IMR-90 (cell line): ENCODE measurements around the gene TOMM40. TPM values are rescaled to one million over a fixed set of nuclear protein-coding genes. Genes with fewer than 3 reads are reported as not detected.

Experiments used
- ATAC-seq: fragments of 200-7000 bp; cut with Tn5 transposase; 2 replicates; pipeline ENCODE4 v1.9.1; 2020; ENCODE audit warnings: low read depth, mild to moderate bottlenecking, moderate library complexity
- BruUV-seq: library from RNA; stranded (reverse); fragments of 400-500 nt; replicated peaks from 2 replicates; lab custom pipeline; 2021; lab: Mats Ljungman, UMichigan
- CTCF ChIA-PET: fragments of 300-600 bp; formaldehyde crosslinking; extraction: SDS; loops from one replicate; lab custom pipeline; 2021; ENCODE audit warnings: antibody characterized with exemption; lab: Yijun Ruan, JAX
- POLR2A ChIA-PET: fragments of 300-600 bp; sonication (Branson Sonifier 250); formaldehyde crosslinking; loops from one replicate; lab custom pipeline; 2022; ENCODE audit warnings: antibody characterized with exemption; ENCODE audit not compliant: unreplicated experiment; lab: Charles Lee
- DNase-seq: peaks from one replicate; pipeline ENCODE4 v3.0.0; 2013
- H2AFZ ChIP-seq: replicated peaks from 2 replicates; pipeline ENCODE3; 2013; ENCODE audit warnings: low read length, mild to moderate bottlenecking; ENCODE audit not compliant: poor library complexity
- H2AK5ac ChIP-seq: 2 replicates; pipeline ENCODE4 v1.6.1; 2013; ENCODE audit warnings: low read depth, low read length, inconsistent platforms
- H2AK9ac ChIP-seq: replicated peaks from 2 replicates; pipeline ENCODE3; 2013; ENCODE audit warnings: mild to moderate bottlenecking, low read depth, low read length, moderate library complexity; ENCODE audit not compliant: poor library complexity
- H2BK120ac ChIP-seq: 2 replicates; pipeline ENCODE4 v1.6.1; 2013; ENCODE audit warnings: low read depth, low read length, inconsistent platforms
- H2BK15ac ChIP-seq: 3 replicates; pipeline ENCODE4 v1.6.1; 2013; ENCODE audit warnings: low read depth, low read length, inconsistent platforms
- H2BK20ac ChIP-seq: 2 replicates; pipeline ENCODE4 v1.6.1; 2013; ENCODE audit warnings: low read depth, mild to moderate bottlenecking, inconsistent platforms, low read length, moderate library complexity
- H2BK5ac ChIP-seq: 2 replicates; pipeline ENCODE4 v1.6.1; 2013; ENCODE audit warnings: mild to moderate bottlenecking, low read depth, low read length, inconsistent platforms; ENCODE audit not compliant: poor library complexity, severe bottlenecking
- H3K14ac ChIP-seq: replicated peaks from 2 replicates; pipeline ENCODE4 v1.6.1; 2013; ENCODE audit warnings: low read depth, low read length, inconsistent platforms
- H3K18ac ChIP-seq: 2 replicates; pipeline ENCODE4 v1.6.1; 2013; ENCODE audit warnings: low read depth, low read length, control low read depth
- H3K23ac ChIP-seq: 2 replicates; pipeline ENCODE4 v1.6.1; 2013; ENCODE audit warnings: low read depth, low read length, inconsistent platforms
- H3K27ac ChIP-seq: 2 replicates; pipeline ENCODE4 v1.5.1; 2013; ENCODE audit warnings: mild to moderate bottlenecking, control low read depth, low read length; ENCODE audit not compliant: insufficient read depth
- H3K27me3 ChIP-seq: 2 replicates; pipeline ENCODE4 v1.6.1; 2013; ENCODE audit warnings: low read length; ENCODE audit not compliant: control insufficient read depth, insufficient read depth
- H3K36me3 ChIP-seq: 2 replicates; pipeline ENCODE4 v1.6.1; 2013; ENCODE audit warnings: low read length, mixed read lengths; ENCODE audit not compliant: control insufficient read depth, insufficient read depth
- H3K4ac ChIP-seq: 2 replicates; pipeline ENCODE4 v1.6.1; 2013; ENCODE audit warnings: low read depth, low read length, inconsistent platforms
- H3K4me1 ChIP-seq: 2 replicates; pipeline ENCODE4 v1.6.1; 2013; ENCODE audit warnings: low read length, mixed read lengths; ENCODE audit not compliant: control insufficient read depth, insufficient read depth
- H3K4me2 ChIP-seq: 2 replicates; pipeline ENCODE4 v1.6.1; 2013; ENCODE audit warnings: low read depth, mild to moderate bottlenecking, control low read depth, low read length, moderate library complexity
- H3K4me3 ChIP-seq: 2 replicates; pipeline ENCODE4 v1.5.1; 2013; ENCODE audit warnings: low read depth, mild to moderate bottlenecking, control low read depth, low read length, moderate library complexity; ENCODE audit not compliant: insufficient read depth
- H3K56ac ChIP-seq: 2 replicates; pipeline ENCODE4 v1.6.1; 2013; ENCODE audit warnings: low read length, inconsistent platforms; ENCODE audit not compliant: insufficient read depth; ENCODE audit errors: extremely low read depth
- H3K79me1 ChIP-seq, 2 experiments: 2 replicates each; pipeline ENCODE4 v1.6.1; 2013; ENCODE audit warnings: low read length in 2 of 2, inconsistent platforms in 1 of 2, low read depth in 1 of 2
- H3K9ac ChIP-seq: 2 replicates; pipeline ENCODE4 v1.6.1; 2013; ENCODE audit warnings: low read depth, low read length, control low read depth
- H3K9me1 ChIP-seq: 2 replicates; pipeline ENCODE4 v1.6.1; 2013; ENCODE audit warnings: low read length, inconsistent platforms; ENCODE audit not compliant: insufficient read depth
- H3K9me3 ChIP-seq: 2 replicates; pipeline ENCODE4 v1.6.1; 2013; ENCODE audit warnings: low read length; ENCODE audit not compliant: control insufficient read depth, insufficient read depth
- H4K20me1 ChIP-seq: 2 replicates; pipeline ENCODE4 v1.6.1; 2013; ENCODE audit warnings: low read length, inconsistent platforms; ENCODE audit not compliant: insufficient read depth
- H4K5ac ChIP-seq: 2 replicates; pipeline ENCODE4 v1.6.1; 2013; ENCODE audit warnings: mild to moderate bottlenecking, low read depth, low read length, control low read depth
- H4K8ac ChIP-seq, 2 experiments: 2 replicates each; pipeline ENCODE4 v1.6.1; 2013; ENCODE audit warnings: low read depth in 2 of 2, low read length in 2 of 2, control low read depth in 1 of 2, inconsistent platforms in 1 of 2
- H4K91ac ChIP-seq: 2 replicates; pipeline ENCODE4 v1.6.1; 2013; ENCODE audit warnings: low read depth, low read length, inconsistent platforms; ENCODE audit not compliant: insufficient read depth
- CEBPB ChIP-seq: IDR thresholded peaks from 2 replicates; pipeline ENCODE4 v1.6.1; 2012; ENCODE audit warnings: low read depth, low read length, improper control_type of control experiment
- MAFK ChIP-seq: IDR thresholded peaks from 2 replicates; pipeline ENCODE4 v1.6.1; 2012; ENCODE audit warnings: low read depth, low read length, improper control_type of control experiment
- MAZ ChIP-seq: IDR thresholded peaks from 2 replicates; pipeline ENCODE4 v1.6.1; 2012; ENCODE audit warnings: low read depth, mild to moderate bottlenecking, low read length, improper control_type of control experiment, moderate library complexity, borderline replicate concordance
- MXI1 ChIP-seq: IDR thresholded peaks from 2 replicates; pipeline ENCODE4 v1.6.1; 2012; ENCODE audit warnings: low read depth, mild to moderate bottlenecking, low read length, moderate library complexity, borderline replicate concordance
- POLR2A ChIP-seq: IDR thresholded peaks from 2 replicates; pipeline ENCODE4 v1.6.1; 2012; ENCODE audit warnings: mild to moderate bottlenecking, low read depth, low read length
- RAD21 ChIP-seq: IDR thresholded peaks from 2 replicates; pipeline ENCODE4 v1.6.1; 2012; ENCODE audit warnings: low read length, improper control_type of control experiment
- RCOR1 ChIP-seq: IDR thresholded peaks from 2 replicates; pipeline ENCODE4 v1.6.1; 2012; ENCODE audit warnings: mild to moderate bottlenecking, low read length, improper control_type of control experiment; ENCODE audit not compliant: insufficient replicate concordance
- RFX5 ChIP-seq: IDR thresholded peaks from 2 replicates; pipeline ENCODE4 v1.8.0; 2012; ENCODE audit warnings: low read depth, mild to moderate bottlenecking, low read length, moderate library complexity
- SMC3 ChIP-seq: fragments of 150-350 bp; IDR thresholded peaks from 2 replicates; pipeline ENCODE4 v1.6.1; 2016; ENCODE audit warnings: low read depth, mild to moderate bottlenecking, antibody characterized with exemption, low read length, moderate library complexity
- WGBS, 2 experiments: methylation state at CpG; one replicate each; pipeline versions ENCODE4 v1.1.5 to v1.1.7; 2013; ENCODE audit warnings: missing lambda C conversion rate in 2 of 2; ENCODE audit not compliant: insufficient read length in 1 of 2; ENCODE audit errors: extremely low coverage in 2 of 2; 5-methylcytosine and 5-hydroxymethylcytosine counted together
- dilution Hi-C: fragments of 300-500 bp; cut with HindIII; formaldehyde crosslinking; loops from one replicate; pipeline ENCODE4 v1.14.3; 2018; ENCODE audit warnings: low sequenced_read_pairs; ENCODE audit not compliant: unreplicated experiment
- in situ Hi-C: fragments of 300-500 bp; cut with MboI; formaldehyde crosslinking; loops from 3 replicates; pipeline ENCODE4 v1.14.3; 2019; ENCODE audit warnings: low sequenced_read_pairs, inconsistent platforms, mixed read lengths
- intact Hi-C: fragments of 100-400 bp; cut with micrococcal nuclease; formaldehyde crosslinking; loops from 2 replicates; pipeline ENCODE4 v1.10.0; 2022
- polyA plus RNA-seq, 3 experiments: library from polyadenylated mRNA; depleted of rRNA; stranded (reverse); fragments of >200 nt; gene quantifications; 2 replicates each; pipeline ENCODE4 v1.2.3, GENCODE V29; 2012; ENCODE audit warnings: low replicate concordance in 1 of 3
- total RNA-seq: library from RNA; depleted of rRNA; stranded (reverse); fragments of >200 nt; gene quantifications from 2 replicates; pipeline ENCODE4 v1.2.3, GENCODE V29; 2012
- TF ChIP-seq, protein P1 (sequence below): conservative IDR thresholded peaks from 2 replicates; pipeline ENCODE4 v1.5.1; 2012; ENCODE audit warnings: mild to moderate bottlenecking, low read depth, low read length, improper control_type of control experiment
- TF ChIP-seq, protein P2 (sequence below): fragments of 150-350 bp; IDR thresholded peaks from 2 replicates; pipeline ENCODE4 v1.6.1; 2017; ENCODE audit warnings: mild to moderate bottlenecking, antibody characterized with exemption, low read length, low read depth

The TOMM40 gene
- total and polyA plus RNA-seq, 2 of the 4 experiments (the other 2 are of a cell fraction): 54.8 to 62.6 TPM

GRCh38 chr19:44863990-44864389, 27.1 kb upstream of the TOMM40 start:
- Histone ChIP-seq H4K91ac (no peak overlapping the region), H4K8ac (no peak overlapping the region), H3K9me1 (peaks cover 13% of the 10 kb centered on the region), H4K20me1 (peaks cover 61% of the 10 kb centered on the region), H3K4ac (no peak overlapping the region), H3K18ac (no peak overlapping the region), H3K56ac (no peak overlapping the region), H3K14ac (no peak overlapping the region), H2AFZ (no peak overlapping the region), H2BK5ac (no peak overlapping the region), H3K27ac (no peak overlapping the region), H2AK5ac (no peak overlapping the region), H3K4me3 (no peak overlapping the region), H3K9ac (no peak overlapping the region), H3K36me3 (peaks cover 42% of the 10 kb centered on the region), H3K23ac (no peak overlapping the region), H2BK20ac (no peak overlapping the region), H3K4me2 (no peak overlapping the region), H2BK120ac (no peak overlapping the region), H2AK9ac (no peak overlapping the region), H2BK15ac (no peak overlapping the region), H3K9me3 (no peaks in the 10 kb centered on the region), H4K5ac (no peak overlapping the region), H3K4me1 (no peaks in the 10 kb centered on the region), H3K79me1 (peaks cover 29 to 79% of the 10 kb centered on the region in 2 experiments), H3K27me3 (no peaks in the 10 kb centered on the region)
- in situ Hi-C loops: no loop called here
- dilution Hi-C loops: no loop called here
- intact Hi-C loops: no loop called here
- ChIA-PET POLR2A (no interaction called here), CTCF (no interaction called here)
- DNase-seq (no peak), ATAC-seq (no peak)
- TF ChIP-seq POLR2A: no peak
- TF ChIP-seq RCOR1: no peak
- TF ChIP-seq, protein P1, sequence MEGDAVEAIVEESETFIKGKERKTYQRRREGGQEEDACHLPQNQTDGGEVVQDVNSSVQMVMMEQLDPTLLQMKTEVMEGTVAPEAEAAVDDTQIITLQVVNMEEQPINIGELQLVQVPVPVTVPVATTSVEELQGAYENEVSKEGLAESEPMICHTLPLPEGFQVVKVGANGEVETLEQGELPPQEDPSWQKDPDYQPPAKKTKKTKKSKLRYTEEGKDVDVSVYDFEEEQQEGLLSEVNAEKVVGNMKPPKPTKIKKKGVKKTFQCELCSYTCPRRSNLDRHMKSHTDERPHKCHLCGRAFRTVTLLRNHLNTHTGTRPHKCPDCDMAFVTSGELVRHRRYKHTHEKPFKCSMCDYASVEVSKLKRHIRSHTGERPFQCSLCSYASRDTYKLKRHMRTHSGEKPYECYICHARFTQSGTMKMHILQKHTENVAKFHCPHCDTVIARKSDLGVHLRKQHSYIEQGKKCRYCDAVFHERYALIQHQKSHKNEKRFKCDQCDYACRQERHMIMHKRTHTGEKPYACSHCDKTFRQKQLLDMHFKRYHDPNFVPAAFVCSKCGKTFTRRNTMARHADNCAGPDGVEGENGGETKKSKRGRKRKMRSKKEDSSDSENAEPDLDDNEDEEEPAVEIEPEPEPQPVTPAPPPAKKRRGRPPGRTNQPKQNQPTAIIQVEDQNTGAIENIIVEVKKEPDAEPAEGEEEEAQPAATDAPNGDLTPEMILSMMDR: no peak
- TF ChIP-seq RFX5: no peak
- no peak for TF ChIP-seq MAFK
- no peak for TF ChIP-seq MAZ
- TF ChIP-seq, protein P2, sequence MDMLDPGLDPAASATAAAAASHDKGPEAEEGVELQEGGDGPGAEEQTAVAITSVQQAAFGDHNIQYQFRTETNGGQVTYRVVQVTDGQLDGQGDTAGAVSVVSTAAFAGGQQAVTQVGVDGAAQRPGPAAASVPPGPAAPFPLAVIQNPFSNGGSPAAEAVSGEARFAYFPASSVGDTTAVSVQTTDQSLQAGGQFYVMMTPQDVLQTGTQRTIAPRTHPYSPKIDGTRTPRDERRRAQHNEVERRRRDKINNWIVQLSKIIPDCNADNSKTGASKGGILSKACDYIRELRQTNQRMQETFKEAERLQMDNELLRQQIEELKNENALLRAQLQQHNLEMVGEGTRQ: no peak
- no peak for TF ChIP-seq SMC3
- no peak for TF ChIP-seq MXI1
- TF ChIP-seq CEBPB: no peak
- TF ChIP-seq RAD21: no peak
- BruUV-seq: no TSS peak
- WGBS, 2 experiments: no CpG with 5 or more reads among the region's 2 CpGs
